ENCODE data around the gene SLC19A1. TPM values are rescaled to one million over a fixed set of nuclear protein-coding genes. Genes with fewer than 3 reads are reported as not detected.

The SLC19A1 gene
- total and polyA plus RNA-seq, 2 donors from 2014 or later, result 5.1 to 7.2 TPM

GRCh38 chr21:45513741-45514310 lies 28.4 kb downstream of the SLC19A1 start:
- Histone ChIP-seq H3K27ac (ENCODE audit: low read depth in 2 of 2, low read length in 2 of 2) (no peak overlapping the region), H3K27me3 (ENCODE audit: control insufficient read depth, insufficient read depth, low read length) (no peaks in the 10 kb centered on the region), H3K4me3 (ENCODE audit: low read length in 3 of 3) (no peak overlapping the region), H3K4me1 (ENCODE audit: control insufficient read depth in 2 of 3, insufficient read depth in 2 of 3, low read depth in 1 of 3, low read length in 3 of 3) (peaks cover 0 to 4% (median 0%) of the 10 kb centered on the region in 3 donors), H3K9ac (ENCODE audit: low read length in 3 of 3) (no peak overlapping the region), H3K9me3 (ENCODE audit: control insufficient read depth in 2 of 3, insufficient read depth in 1 of 3, low read length in 3 of 3) (peaks cover 0 to 6% (median 0%) of the 10 kb centered on the region in 3 donors), H3K36me3 (ENCODE audit: control insufficient read depth in 2 of 3, insufficient read depth in 3 of 3, low read length in 3 of 3) (peaks cover 0 to 5% (median 3%) of the 10 kb centered on the region in 3 donors)
- peak in 1 of 5 donors; percentile 62 for DNase-seq
- intact Hi-C loops (cut with DNase I), result no loop called here
- FAIRE-seq, result no peak
- no peak for TF ChIP-seq CTCF (IDR thresholded peaks at IDR 0.05; ENCODE audit: borderline replicate concordance, extremely low read depth, insufficient read depth)

GRCh38 chr21:45513003-45513717 lies 29.1 kb downstream of the SLC19A1 start:
- Histone ChIP-seq H3K4me1 (ENCODE audit: control insufficient read depth in 2 of 3, insufficient read depth in 2 of 3, low read depth in 1 of 3, low read length in 3 of 3) (peaks cover 0 to 4% (median 0%) of the 10 kb centered on the region in 3 donors), H3K9ac (ENCODE audit: low read length in 3 of 3) (no peak overlapping the region), H3K9me3 (ENCODE audit: control insufficient read depth in 2 of 3, insufficient read depth in 1 of 3, low read length in 3 of 3) (no peaks in the 10 kb centered on the region), H3K27me3 (ENCODE audit: control insufficient read depth, insufficient read depth, low read length) (no peaks in the 10 kb centered on the region), H3K36me3 (ENCODE audit: control insufficient read depth in 2 of 3, insufficient read depth in 3 of 3, low read length in 3 of 3) (peaks cover 0 to 5% (median 3%) of the 10 kb centered on the region in 3 donors), H3K27ac (ENCODE audit: low read depth in 2 of 2, low read length in 2 of 2) (no peak overlapping the region), H3K4me3 (ENCODE audit: low read length in 3 of 3) (no peak overlapping the region)
- FAIRE-seq (no peak), DNase-seq (peak in 3 of 5 donors; percentile 22 to 71 (median 33))
- intact Hi-C loops (cut with DNase I), result no loop called here
- TF ChIP-seq CTCF (IDR thresholded peaks at IDR 0.05; ENCODE audit: borderline replicate concordance, extremely low read depth, insufficient read depth), result no peak

GRCh38 chr21:45512626-45513002 lies 29.6 kb downstream of the SLC19A1 start:
- DNase-seq (peak in 2 of 5 donors; percentile 29 to 51), FAIRE-seq (no peak)
- H3K9me3 ChIP-seq (ENCODE audit: control insufficient read depth in 2 of 3, insufficient read depth in 1 of 3, low read length in 3 of 3), result no peaks in the 10 kb centered on the region
- intact Hi-C loops (cut with DNase I), result no loop called here
- H3K36me3 ChIP-seq (ENCODE audit: control insufficient read depth in 2 of 3, insufficient read depth in 3 of 3, low read length in 3 of 3), result peaks cover 0 to 5% (median 3%) of the 10 kb centered on the region in 3 donors
- no peak for TF ChIP-seq CTCF (IDR thresholded peaks at IDR 0.05; ENCODE audit: borderline replicate concordance, extremely low read depth, insufficient read depth)
- no peaks in the 10 kb centered on the region for H3K27me3 ChIP-seq (ENCODE audit: control insufficient read depth, insufficient read depth, low read length)
- H3K4me1 ChIP-seq (ENCODE audit: control insufficient read depth in 2 of 3, insufficient read depth in 2 of 3, low read depth in 1 of 3, low read length in 3 of 3), result peaks cover 0 to 4% (median 0%) of the 10 kb centered on the region in 3 donors
- no peak overlapping the region for H3K4me3 ChIP-seq (ENCODE audit: low read length in 3 of 3)
- H3K27ac ChIP-seq (ENCODE audit: low read depth in 2 of 2, low read length in 2 of 2), result no peak overlapping the region
- no peak overlapping the region for H3K9ac ChIP-seq (ENCODE audit: low read length in 3 of 3)

All from kidney (tissue), 14 donors.